ENCODE results near the gene ARID3B. TPM values are rescaled to one million over a fixed set of nuclear protein-coding genes. Genes with fewer than 3 reads are reported as not detected.
A peak's percentile ranks its signal among the peaks of the same experiment; 100 is the strongest.
"Not testable (repeated sequence)": the region's sequence is repeated elsewhere in the genome, so short reads cannot be mapped to it uniquely, and the experiment has no call there.

ARID3B gene
- total RNA-seq, 1 donor = 3.6 TPM

DNA sequence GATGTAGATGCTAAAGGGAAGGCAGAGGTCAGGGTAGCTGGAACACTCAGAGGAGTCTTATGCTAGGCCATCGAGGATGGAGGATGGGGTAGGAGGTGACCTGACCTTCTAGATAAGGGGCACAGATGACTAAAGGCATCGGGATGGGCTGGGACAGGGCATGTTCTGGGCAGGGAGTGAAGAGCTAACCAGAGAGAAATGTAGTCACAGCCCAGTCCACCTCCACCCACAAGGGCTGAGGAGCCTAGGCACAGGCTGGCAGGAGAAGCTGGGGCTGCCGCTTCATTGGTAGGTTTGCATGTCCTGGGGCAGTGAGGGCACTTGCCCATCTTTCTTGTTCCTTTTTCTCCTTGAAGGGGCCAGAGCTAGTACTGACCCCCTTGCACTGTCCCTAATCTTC lies 87.2 kb downstream of the ARID3B start:
- Histone ChIP-seq H3K27ac (ENCODE audit: low read depth, low read length) (peak overlapping the region; percentile 0), H3K27me3 (ENCODE audit: insufficient read depth, low read length) (no peaks in the 10 kb centered on the region), H3K4me2 (ENCODE audit: insufficient read depth, low read length) (no peak overlapping the region), H3K4me1 (ENCODE audit: insufficient read depth, low read length) (peaks cover 5% of the 10 kb centered on the region), H3K79me2 (ENCODE audit: insufficient read depth, low read length) (peaks cover 20% of the 10 kb centered on the region), H3K9me3 (ENCODE audit: low read depth, low read length) (no peaks in the 10 kb centered on the region), H4K20me1 (ENCODE audit: insufficient read depth, low read length) (peaks cover 58% of the 10 kb centered on the region), H2AFZ (ENCODE audit: low read length) (no peak overlapping the region), H3K4me3 (ENCODE audit: insufficient read depth, low read length) (no peak overlapping the region), H3K36me3 (ENCODE audit: insufficient read depth, low read length) (peaks cover 78% of the 10 kb centered on the region)
- TF ChIP-seq, protein P1, sequence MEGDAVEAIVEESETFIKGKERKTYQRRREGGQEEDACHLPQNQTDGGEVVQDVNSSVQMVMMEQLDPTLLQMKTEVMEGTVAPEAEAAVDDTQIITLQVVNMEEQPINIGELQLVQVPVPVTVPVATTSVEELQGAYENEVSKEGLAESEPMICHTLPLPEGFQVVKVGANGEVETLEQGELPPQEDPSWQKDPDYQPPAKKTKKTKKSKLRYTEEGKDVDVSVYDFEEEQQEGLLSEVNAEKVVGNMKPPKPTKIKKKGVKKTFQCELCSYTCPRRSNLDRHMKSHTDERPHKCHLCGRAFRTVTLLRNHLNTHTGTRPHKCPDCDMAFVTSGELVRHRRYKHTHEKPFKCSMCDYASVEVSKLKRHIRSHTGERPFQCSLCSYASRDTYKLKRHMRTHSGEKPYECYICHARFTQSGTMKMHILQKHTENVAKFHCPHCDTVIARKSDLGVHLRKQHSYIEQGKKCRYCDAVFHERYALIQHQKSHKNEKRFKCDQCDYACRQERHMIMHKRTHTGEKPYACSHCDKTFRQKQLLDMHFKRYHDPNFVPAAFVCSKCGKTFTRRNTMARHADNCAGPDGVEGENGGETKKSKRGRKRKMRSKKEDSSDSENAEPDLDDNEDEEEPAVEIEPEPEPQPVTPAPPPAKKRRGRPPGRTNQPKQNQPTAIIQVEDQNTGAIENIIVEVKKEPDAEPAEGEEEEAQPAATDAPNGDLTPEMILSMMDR (IDR thresholded peaks at IDR 0.05; ENCODE audit: extremely low read depth, low read depth, low read length) = no peak
- DNase-seq (ENCODE audit: insufficient read length, low spot score, missing footprints) = peak; percentile 90

DNA sequence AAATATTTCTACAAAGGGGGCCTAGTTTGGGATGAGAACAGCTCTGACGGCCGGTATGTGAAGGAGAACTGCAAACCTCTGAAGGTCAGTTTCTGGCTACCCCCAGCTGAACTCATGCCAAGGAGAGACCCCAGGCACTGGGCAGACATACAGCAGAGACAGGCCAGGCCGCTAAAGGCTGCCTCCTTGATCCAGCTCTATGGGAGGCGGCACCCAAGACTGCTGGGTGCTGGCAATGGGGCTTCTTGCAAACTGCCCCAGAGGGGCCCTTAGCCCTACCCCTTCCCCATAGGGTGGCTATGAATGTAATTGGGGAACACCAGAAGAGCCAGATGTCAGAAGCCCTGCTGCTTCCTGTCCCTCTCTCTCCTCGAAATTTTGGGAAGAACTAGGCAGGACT lies 87.9 kb downstream of the ARID3B start:
- Histone ChIP-seq H3K27ac (ENCODE audit: low read depth, low read length) (no peak overlapping the region), H3K79me2 (ENCODE audit: insufficient read depth, low read length) (peaks cover 13% of the 10 kb centered on the region), H3K27me3 (ENCODE audit: insufficient read depth, low read length) (no peaks in the 10 kb centered on the region), H4K20me1 (ENCODE audit: insufficient read depth, low read length) (peaks cover 54% of the 10 kb centered on the region), H3K36me3 (ENCODE audit: insufficient read depth, low read length) (peaks cover 76% of the 10 kb centered on the region), H3K4me1 (ENCODE audit: insufficient read depth, low read length) (peaks cover 5% of the 10 kb centered on the region), H2AFZ (ENCODE audit: low read length) (no peak overlapping the region), H3K9me3 (ENCODE audit: low read depth, low read length) (no peaks in the 10 kb centered on the region), H3K4me3 (ENCODE audit: insufficient read depth, low read length) (no peak overlapping the region), H3K4me2 (ENCODE audit: insufficient read depth, low read length) (no peak overlapping the region)
- TF ChIP-seq, protein P1 (IDR thresholded peaks at IDR 0.05; ENCODE audit: extremely low read depth, low read depth, low read length) = no peak
- peak; percentile 35 for DNase-seq (ENCODE audit: insufficient read length, low spot score, missing footprints)

DNA sequence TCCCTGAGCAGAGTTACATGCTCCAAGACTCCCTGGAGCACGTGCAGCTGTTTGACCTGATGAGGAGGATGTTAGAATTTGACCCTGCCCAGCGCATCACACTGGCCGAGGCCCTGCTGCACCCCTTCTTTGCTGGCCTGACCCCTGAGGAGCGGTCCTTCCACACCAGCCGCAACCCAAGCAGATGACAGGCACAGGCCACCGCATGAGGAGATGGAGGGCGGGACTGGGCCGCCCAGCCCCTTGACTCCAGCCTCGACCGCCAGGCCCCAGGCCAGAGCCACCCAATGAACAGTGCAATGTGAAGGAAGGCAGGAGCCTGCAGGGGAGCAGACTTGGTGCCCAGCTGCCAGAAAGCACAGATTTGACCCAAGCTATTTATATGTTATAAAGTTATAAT lies 88.7 kb downstream of the ARID3B start:
- not testable (repeated sequence) for H3K9me3 ChIP-seq (ENCODE audit: low read depth, low read length); H3K27ac ChIP-seq (ENCODE audit: low read depth, low read length); DNase-seq (ENCODE audit: insufficient read length, low spot score, missing footprints); H3K4me2 ChIP-seq (ENCODE audit: insufficient read depth, low read length); H3K27me3 ChIP-seq (ENCODE audit: insufficient read depth, low read length); H3K79me2 ChIP-seq (ENCODE audit: insufficient read depth, low read length); H3K4me3 ChIP-seq (ENCODE audit: insufficient read depth, low read length); H3K4me1 ChIP-seq (ENCODE audit: insufficient read depth, low read length); H2AFZ ChIP-seq (ENCODE audit: low read length)
- peaks cover 52% of the 10 kb centered on the region for H4K20me1 ChIP-seq (ENCODE audit: insufficient read depth, low read length)
- H3K36me3 ChIP-seq (ENCODE audit: insufficient read depth, low read length) = peaks cover 76% of the 10 kb centered on the region

DNA sequence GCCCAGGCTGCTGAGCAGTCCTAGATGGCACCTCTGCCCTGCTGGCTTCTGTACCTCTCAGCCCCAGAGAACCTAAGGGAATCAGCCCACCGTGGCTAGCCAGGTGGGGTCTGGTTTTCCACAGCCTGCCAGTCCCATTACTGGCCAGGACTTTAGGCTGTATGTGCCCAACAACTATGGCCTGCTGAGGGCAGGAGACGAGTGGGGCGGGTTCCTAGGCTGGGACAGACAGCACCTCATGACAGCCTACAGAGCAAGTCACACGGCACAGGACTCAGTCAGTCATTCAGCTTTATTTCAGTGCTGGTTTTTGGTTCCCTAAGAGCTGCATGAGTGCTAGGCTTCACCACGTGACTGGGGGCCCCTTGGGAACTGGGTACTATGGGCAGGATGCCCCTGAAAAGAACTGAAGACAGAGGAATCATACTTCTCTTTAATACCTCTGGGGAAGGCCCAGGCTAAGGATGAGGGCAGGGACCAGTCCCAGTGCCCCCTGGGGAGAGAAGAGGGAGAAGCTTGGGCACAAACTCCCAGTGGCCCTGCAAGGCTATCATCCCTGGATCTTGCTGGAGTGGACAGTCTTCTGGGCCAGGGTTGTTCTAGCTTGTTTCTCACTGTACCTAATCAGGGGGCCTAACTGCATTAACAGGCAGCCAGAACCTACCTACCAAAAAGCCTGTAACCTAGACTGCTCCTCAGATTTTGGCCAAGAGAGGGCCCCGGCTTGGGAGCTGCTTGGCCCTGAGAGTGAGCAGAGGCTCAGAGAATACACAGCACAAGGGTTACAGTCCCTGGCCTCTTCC lies 89.5 kb downstream of the ARID3B start:
- TF ChIP-seq, protein P1 (IDR thresholded peaks at IDR 0.05; ENCODE audit: extremely low read depth, low read depth, low read length) = no peak
- no peak overlapping the region for H2AFZ ChIP-seq (ENCODE audit: low read length)
- peaks cover 7% of the 10 kb centered on the region for H3K79me2 ChIP-seq (ENCODE audit: insufficient read depth, low read length)
- peaks cover 57% of the 10 kb centered on the region for H4K20me1 ChIP-seq (ENCODE audit: insufficient read depth, low read length)
- no peaks in the 10 kb centered on the region for H3K9me3 ChIP-seq (ENCODE audit: low read depth, low read length)
- no peak overlapping the region for H3K4me3 ChIP-seq (ENCODE audit: insufficient read depth, low read length)
- no peak overlapping the region for H3K4me2 ChIP-seq (ENCODE audit: insufficient read depth, low read length)
- peaks cover 76% of the 10 kb centered on the region for H3K36me3 ChIP-seq (ENCODE audit: insufficient read depth, low read length)
- DNase-seq (ENCODE audit: insufficient read length, low spot score, missing footprints) = peak; percentile 37
- peak overlapping the region; percentile 27 for H3K27ac ChIP-seq (ENCODE audit: low read depth, low read length)
- peaks cover 5% of the 10 kb centered on the region for H3K4me1 ChIP-seq (ENCODE audit: insufficient read depth, low read length)
- no peaks in the 10 kb centered on the region for H3K27me3 ChIP-seq (ENCODE audit: insufficient read depth, low read length)
